ENCODE measurements around the gene ATP8B2.
"Not testable (repeated sequence)": the region's sequence is repeated elsewhere in the genome, so short reads cannot be mapped to it uniquely, and the experiment has no call there.

DNA sequence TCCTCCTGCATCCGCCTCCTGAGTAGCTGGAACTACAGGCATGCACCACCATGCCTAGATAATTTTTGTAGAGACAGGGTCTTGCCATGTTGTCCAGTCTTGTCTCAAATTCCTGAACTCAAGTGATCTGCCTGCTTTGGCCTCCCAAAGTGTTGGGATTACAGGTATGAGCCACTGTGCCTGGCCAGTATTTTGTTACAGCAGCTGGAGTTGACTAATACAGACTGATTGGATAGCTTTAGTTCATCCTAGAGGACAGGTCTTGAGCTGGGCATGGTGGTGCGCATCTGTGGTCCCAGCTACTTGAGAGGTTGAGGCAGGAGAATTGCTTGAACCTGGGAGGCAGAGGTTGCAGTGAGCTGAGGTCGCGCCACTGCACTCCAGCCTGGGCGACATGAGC, 35.6 kb downstream of the ATP8B2 start:
- TF ChIP-seq CTCF (conservative IDR thresholded peaks at IDR 0.05; ENCODE audit: low read depth, low read length); EZH2 (IDR thresholded peaks at IDR 0.05; ENCODE audit: low read length, unreplicated experiment): not testable (repeated sequence)
